ENCODE results near the gene SLC44A1.

GRCh38 chr9:105223544-105224140 is 20.8 kb upstream of the SLC44A1 start:
- TF ChIP-seq CTCF (IDR thresholded peaks at IDR 0.05) (no peak), POLR2A (IDR thresholded peaks at IDR 0.05) (no peak), POLR2AphosphoS5 (IDR thresholded peaks at IDR 0.05) (no peak)
